GM18861 (cell line): ENCODE data around the gene MRPL48.
"Not testable (repeated sequence)": the region's sequence is repeated elsewhere in the genome, so short reads cannot be mapped to it uniquely, and the experiment has no call there.

Experiments used
- ATAC-seq: cut with Tn5 transposase; IDR thresholded peaks from one replicate; pipeline ENCODE4 v1.9.1; 2021; ENCODE audit not compliant: unreplicated experiment

Gene MRPL48

GRCh38 chr11:73779084-73779902 is 8.4 kb upstream of the MRPL48 start:
- ATAC-seq: peak; percentile 92

GRCh38 chr11:73781303-73781702 is 6.4 kb upstream of the MRPL48 start:
- no peak for ATAC-seq

- no peak for ATAC-seq
Measured at GRCh38 chr11:73783483-73784020, 4.1 kb upstream of the MRPL48 start.

- no peak for ATAC-seq
Measured at GRCh38 chr11:73784080-73784634, 3.5 kb upstream of the MRPL48 start.

- no peak for ATAC-seq
Measured at GRCh38 chr11:73784734-73785133, 2.9 kb upstream of the MRPL48 start.

- not testable (repeated sequence) for ATAC-seq
Measured at GRCh38 chr11:73785467-73785866, 2.2 kb upstream of the MRPL48 start.

GRCh38 chr11:73787051-73787642 is 527 bp upstream of the MRPL48 start:
- ATAC-seq: no peak

- no peak for ATAC-seq
Measured at GRCh38 chr11:73789279-73789670, 1.6 kb downstream of the MRPL48 start.

GRCh38 chr11:73792584-73792983 is 4.9 kb downstream of the MRPL48 start:
- ATAC-seq: no peak

GRCh38 chr11:73795925-73796632 is 8.4 kb downstream of the MRPL48 start:
- ATAC-seq: no peak

- ATAC-seq: no peak
Measured at GRCh38 chr11:73797457-73797856, 9.8 kb downstream of the MRPL48 start.

- ATAC-seq: no peak
Measured at GRCh38 chr11:73800276-73800806, 12.7 kb downstream of the MRPL48 start.

GRCh38 chr11:73801136-73801535 is 13.5 kb downstream of the MRPL48 start:
- no peak for ATAC-seq

- no peak for ATAC-seq
Measured at GRCh38 chr11:73804712-73805111, 17.0 kb downstream of the MRPL48 start.

GRCh38 chr11:73808052-73808451 is 20.4 kb downstream of the MRPL48 start:
- no peak for ATAC-seq

GRCh38 chr11:73810637-73811036 is 23.0 kb downstream of the MRPL48 start:
- ATAC-seq: no peak

- no peak for ATAC-seq
Measured at GRCh38 chr11:73812234-73812633, 24.6 kb downstream of the MRPL48 start.

GRCh38 chr11:73814812-73815211 is 27.1 kb downstream of the MRPL48 start:
- ATAC-seq: no peak

GRCh38 chr11:73818846-73819245 is 31.2 kb downstream of the MRPL48 start:
- no peak for ATAC-seq

GRCh38 chr11:73830261-73830660 is 42.6 kb downstream of the MRPL48 start:
- ATAC-seq: no peak

- no peak for ATAC-seq
Measured at GRCh38 chr11:73833067-73833466, 45.4 kb downstream of the MRPL48 start.
